Upper lobe of right lung (tissue), 1 donor: ENCODE results near the gene SNRNP70. TPM values are rescaled to one million over a fixed set of nuclear protein-coding genes. Genes with fewer than 3 reads are reported as not detected.
"Not testable (repeated sequence)": the region's sequence is repeated elsewhere in the genome, so short reads cannot be mapped to it uniquely, and the experiment has no call there.

Experiments
- ATAC-seq: fragments of 200-7000 bp; cut with Tn5 transposase; one replicate; pipeline ENCODE4 v1.9.1; 2020; ENCODE audit warnings: mild to moderate bottlenecking, moderate library complexity
- DNase-seq: peaks from one replicate; pipeline ENCODE4 v3.0.0-alpha.2; 2020
- H3K27ac ChIP-seq: fragments of 200-600 bp; one replicate; pipeline ENCODE4 v1.8.0; 2022
- H3K27me3 ChIP-seq: fragments of 200-600 bp; one replicate; pipeline ENCODE4 v1.8.0; 2022; ENCODE audit warnings: mild to moderate bottlenecking
- H3K36me3 ChIP-seq: fragments of 200-600 bp; one replicate; pipeline ENCODE4 v1.8.0; 2022
- H3K4me1 ChIP-seq: fragments of 200-600 bp; one replicate; pipeline ENCODE4 v1.8.0; 2022
- H3K4me3 ChIP-seq: fragments of 200-600 bp; one replicate; pipeline ENCODE4 v1.8.0; 2022; ENCODE audit warnings: mild to moderate bottlenecking
- H3K9me3 ChIP-seq: fragments of 200-600 bp; one replicate; pipeline ENCODE4 v1.8.0; 2022
- CTCF ChIP-seq: fragments of 200-600 bp; IDR thresholded peaks from one replicate; pipeline ENCODE4 v1.8.0; 2022; ENCODE audit warnings: antibody characterized with exemption
- intact Hi-C: fragments of 100-400 bp; cut with DNase I; formaldehyde crosslinking; loops from one replicate; pipeline ENCODE4 v1.11.0; 2022
- long read RNA-seq: library from polyadenylated mRNA; unstranded; transcript quantifications from one replicate; pipeline ENCODE4 v2.0.0, GENCODE V29; 2021
- total RNA-seq: library from RNA; stranded (reverse); fragmentation: NEBNext Ultra II Directional; extraction: Animal tissue kit (Norgen Biotek cat#: 25700); gene quantifications from one replicate; pipeline ENCODE4 v1.2.1, GENCODE V29; 2021
- donor health status: DM: no; HTN: yes; CAD: no; lungs with severe emphysema.

SNRNP70 gene
- total RNA-seq = 179 TPM
- long read RNA-seq, transcript SNRNP70-202 (11 exons, 3,144 nt) = minor isoform, 5 of 423 reads
- long read RNA-seq, transcript SNRNP70-203 (3 exons, 3,221 nt) = major isoform, 104 of 423 reads
- long read RNA-seq, transcript SNRNP70-201 (10 exons, 1,603 nt) = minor isoform, 31 of 423 reads
- long read RNA-seq, transcript SNRNP70-206 (10 exons, 1,574 nt) = minor isoform, 89 of 423 reads
- long read RNA-seq, partial matches to known transcripts = 105 of 423 reads
- long read RNA-seq, other reads (novel, unspliced or antisense) = 84 of 423 reads

GRCh38 chr19:49085020-49085867, at the start of gene SNRNP70:
Gene SNRNP70 (plus strand): TSS chr19:49085451. CDS start chr19:49086415, 964 bp downstream.
- no peak for TF ChIP-seq CTCF
- H3K27me3 ChIP-seq = no peaks in the 10 kb centered on the region
- DNase-seq (peak; percentile 100), ATAC-seq (peak; percentile 98)
- H3K36me3 ChIP-seq = peaks cover 27% of the 10 kb centered on the region
- H3K4me3 ChIP-seq = peak within 1 kb of the TSS; percentile 97
- H3K27ac ChIP-seq = peak within 1 kb of the TSS; percentile 91
- H3K4me1 ChIP-seq = peaks cover 25% of the 10 kb centered on the region
- no peaks in the 10 kb centered on the region for H3K9me3 ChIP-seq
- intact Hi-C loops = no loop called here

DNA sequence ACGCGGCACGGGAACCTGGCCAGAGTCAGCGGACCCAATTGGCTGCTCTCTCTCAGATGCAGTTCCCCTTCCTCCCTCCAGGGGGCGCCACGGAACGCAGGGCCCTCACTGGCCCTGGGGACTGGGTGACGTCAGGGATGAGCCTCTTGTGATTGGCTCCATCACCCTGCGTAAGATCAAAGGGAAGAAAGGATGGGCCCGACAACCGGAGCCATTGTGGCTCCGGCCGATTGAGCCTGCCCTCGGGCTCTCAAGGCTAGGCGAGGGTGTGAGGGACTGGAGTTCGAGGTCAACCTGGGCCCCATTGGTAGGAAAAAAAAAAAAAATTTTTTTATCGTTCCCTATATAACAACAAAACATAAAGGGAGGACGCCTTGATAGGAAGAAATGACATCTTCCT, 48.4 kb upstream of the SNRNP70 start, which contains the start of gene CGB1:
CGB1 (minus strand) TSS at position 81 of the 400 bp plus-strand sequence. CDS start 184 bp downstream, outside the sequence.
- DNase-seq, intact Hi-C loops, H3K4me1 ChIP-seq, H3K36me3 ChIP-seq, H3K4me3 ChIP-seq, ATAC-seq, H3K27me3 ChIP-seq, H3K9me3 ChIP-seq, H3K27ac ChIP-seq: not testable (repeated sequence)
- TF ChIP-seq CTCF = peak; percentile 38

DNA sequence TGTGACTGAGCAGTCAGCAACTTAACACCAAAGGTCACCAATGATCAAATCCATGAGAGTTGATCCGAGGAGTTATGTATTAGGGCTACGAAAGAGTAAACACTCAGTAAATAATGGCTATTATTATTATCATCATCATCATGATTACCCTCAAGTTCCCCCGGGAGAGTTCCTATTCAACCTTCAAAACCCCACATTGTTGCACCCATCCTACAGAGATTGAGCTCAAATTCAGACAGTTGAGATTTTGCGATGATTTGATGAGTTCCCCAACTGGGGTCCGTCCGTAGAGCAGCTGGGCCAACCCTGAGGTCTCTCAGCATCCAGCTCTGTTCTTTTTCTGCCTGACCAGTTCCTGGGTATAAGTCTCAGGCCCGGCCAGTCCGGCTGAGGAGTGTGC, 47.1 kb upstream of the SNRNP70 start:
- H3K4me1 ChIP-seq, ATAC-seq, H3K36me3 ChIP-seq, H3K9me3 ChIP-seq, intact Hi-C loops, H3K4me3 ChIP-seq, H3K27ac ChIP-seq, DNase-seq, H3K27me3 ChIP-seq: not testable (repeated sequence)

DNA sequence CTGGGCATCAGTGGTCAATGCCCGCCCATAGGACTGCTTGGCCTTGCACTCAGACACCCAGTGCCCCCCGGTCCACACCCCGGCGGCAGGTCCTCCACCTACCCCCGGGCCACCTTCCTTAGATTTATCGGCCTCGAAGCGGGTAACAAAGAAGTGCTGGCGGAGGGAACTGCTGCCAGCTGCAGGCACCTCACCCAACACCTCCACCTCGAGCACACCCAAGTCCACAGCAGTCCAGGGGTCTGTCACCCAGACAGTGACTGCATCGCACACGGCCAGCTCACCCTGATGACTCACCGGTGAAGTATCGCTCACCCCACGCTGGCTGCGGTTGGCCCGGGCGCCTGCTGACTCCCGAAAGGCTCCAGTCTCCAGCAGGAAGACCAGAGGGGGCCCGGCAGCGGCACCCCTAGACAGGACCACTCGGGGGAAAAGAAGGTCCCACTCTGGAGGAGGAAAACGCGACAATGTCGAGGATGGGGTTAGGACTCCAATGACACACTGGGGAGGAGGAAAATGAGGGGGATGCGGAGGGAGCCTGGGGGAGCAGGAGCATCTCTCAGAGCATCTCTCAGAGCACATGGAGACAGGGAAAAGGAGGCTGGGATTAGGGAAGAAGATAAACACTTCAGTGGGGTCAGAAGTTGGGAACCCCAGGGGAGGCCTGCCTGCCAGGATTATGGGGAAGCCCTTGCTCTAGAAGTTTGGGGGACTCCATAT, 46.5 kb upstream of the SNRNP70 start:
- intact Hi-C loops, ATAC-seq: not testable (repeated sequence)

GRCh38 chr19:49039736-49040135, 45.5 kb upstream of the SNRNP70 start:
- DNase-seq, intact Hi-C loops, ATAC-seq, H3K4me1 ChIP-seq, H3K27me3 ChIP-seq, H3K36me3 ChIP-seq, H3K4me3 ChIP-seq, H3K27ac ChIP-seq, H3K9me3 ChIP-seq: not testable (repeated sequence)

More for the DNA sequence above, 46.5 kb upstream of the SNRNP70 start:
- not testable (repeated sequence) for DNase-seq, H3K9me3 ChIP-seq, H3K4me3 ChIP-seq, H3K27ac ChIP-seq, H3K4me1 ChIP-seq, H3K36me3 ChIP-seq, H3K27me3 ChIP-seq

- Histone ChIP-seq H3K4me1 (no peaks in the 10 kb centered on the region), H3K4me3 (no peak overlapping the region), H3K36me3 (no peaks in the 10 kb centered on the region), H3K9me3 (no peaks in the 10 kb centered on the region), H3K27me3 (no peaks in the 10 kb centered on the region), H3K27ac (no peak overlapping the region)
- ATAC-seq (no peak), DNase-seq (no peak)
- no peak for TF ChIP-seq CTCF
- intact Hi-C loops = no loop called here
Observed at GRCh38 chr19:49042177-49042576, 43.1 kb upstream of the SNRNP70 start.

DNA sequence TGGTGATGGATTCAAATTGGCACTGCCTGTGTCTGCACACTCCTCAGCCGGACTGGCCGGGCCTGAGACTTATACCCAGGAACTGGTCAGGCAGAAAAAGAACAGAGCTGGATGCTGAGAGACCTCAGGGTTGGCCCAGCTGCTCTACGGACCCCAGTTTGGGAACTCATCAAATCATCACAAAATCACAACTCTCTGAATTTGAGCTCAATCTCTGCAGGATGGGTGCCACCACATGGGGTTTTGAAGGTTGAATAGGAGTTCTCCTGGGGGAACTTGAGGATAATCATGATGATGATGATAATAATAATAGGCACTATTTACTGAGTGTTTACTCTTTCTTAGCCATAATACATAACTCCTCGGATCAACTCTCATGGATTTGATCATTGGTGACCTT, 42.6 kb upstream of the SNRNP70 start:
- DNase-seq, ATAC-seq, intact Hi-C loops: not testable (repeated sequence)

DNA sequence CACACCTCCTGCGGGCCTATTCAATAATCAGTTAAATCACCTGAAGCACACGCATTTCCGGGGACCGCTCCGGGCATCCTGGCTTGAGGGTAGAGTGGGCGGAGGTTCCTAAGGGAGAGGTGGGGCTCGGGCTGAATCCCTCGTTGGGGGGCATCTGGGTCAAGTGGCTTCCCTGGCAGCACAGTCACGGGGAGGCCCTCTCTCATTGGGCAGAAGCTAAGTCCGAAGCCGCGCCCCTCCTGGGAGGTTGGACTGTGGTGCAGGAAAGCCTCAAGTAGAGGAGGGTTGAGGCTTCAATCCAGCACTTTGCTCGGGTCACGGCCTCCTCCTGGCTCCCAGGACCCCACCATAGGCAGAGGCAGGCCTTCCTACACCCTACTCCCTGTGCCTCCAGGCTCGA, 41.7 kb upstream of the SNRNP70 start, which contains the start of gene CGB5:
CGB5 (plus strand) TSS at position 301 of the 400 bp plus-strand sequence. CDS start 362 bp downstream, outside the sequence.
- DNase-seq, intact Hi-C loops, H3K27me3 ChIP-seq, H3K36me3 ChIP-seq, ATAC-seq, H3K27ac ChIP-seq, H3K9me3 ChIP-seq, H3K4me1 ChIP-seq, H3K4me3 ChIP-seq: not testable (repeated sequence)

More for the DNA sequence above, 42.6 kb upstream of the SNRNP70 start:
- not testable (repeated sequence) for H3K27me3 ChIP-seq, H3K4me3 ChIP-seq, H3K4me1 ChIP-seq, H3K27ac ChIP-seq, H3K36me3 ChIP-seq, H3K9me3 ChIP-seq

DNA sequence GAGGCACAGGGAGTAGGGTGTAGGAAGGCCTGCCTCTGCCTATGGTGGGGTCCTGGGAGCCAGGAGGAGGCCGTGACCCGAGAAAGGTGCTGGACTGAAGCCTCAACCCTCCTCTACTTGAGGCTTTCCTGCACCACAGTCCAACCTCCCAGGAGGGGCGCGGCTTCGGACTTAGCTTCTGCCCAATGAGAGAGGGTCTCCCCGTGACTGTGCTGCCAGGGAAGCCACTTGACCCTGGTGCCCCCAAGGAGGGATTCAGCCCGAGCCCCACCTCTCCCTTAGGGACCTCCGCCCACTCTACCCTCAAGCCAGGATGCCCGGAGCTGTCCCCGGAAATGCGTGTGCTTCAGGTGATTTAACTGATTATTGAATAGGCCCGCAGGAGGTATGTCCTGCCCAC, 36.2 kb upstream of the SNRNP70 start, which contains the start of gene CGB8:
CGB8 (minus strand) TSS at position 101 of the 400 bp plus-strand sequence. CDS start 372 bp downstream, outside the sequence.
- intact Hi-C loops = not testable (repeated sequence)

GRCh38 chr19:49049834-49050233, 35.4 kb upstream of the SNRNP70 start:
- H3K27me3 ChIP-seq, H3K36me3 ChIP-seq, intact Hi-C loops, H3K4me1 ChIP-seq, H3K4me3 ChIP-seq, DNase-seq, H3K27ac ChIP-seq, ATAC-seq, H3K9me3 ChIP-seq: not testable (repeated sequence)

More for the DNA sequence above, 36.2 kb upstream of the SNRNP70 start, which contains the start of gene CGB8:
- H3K4me1 ChIP-seq, H3K36me3 ChIP-seq, H3K9me3 ChIP-seq, H3K4me3 ChIP-seq, H3K27ac ChIP-seq, ATAC-seq, H3K27me3 ChIP-seq, DNase-seq: not testable (repeated sequence)
